Measurements from ENCODE around the gene SLC7A7.

SLC7A7 gene

GRCh38 chr14:22844221-22845102 is 29.2 kb upstream of the SLC7A7 start:
- ChIA-PET CTCF (interaction anchor here (1.2 to 13.5 kb wide), 7 partner anchors 6 to 284 kb away, joined by 4 to 272 read pairs (median 6); no protein-coding TSS in a partner anchor), POLR2A (no interaction called here)
- no peak for TF ChIP-seq CTCF (IDR thresholded peaks at IDR 0.05; ENCODE audit: insufficient read depth, low read length, missing control alignments)
- DNase-seq (ENCODE audit: low read depth, low spot score): no peak
- H3K4me3 ChIP-seq (ENCODE audit: low read depth, low read length): no peak overlapping the region

GRCh38 chr14:22843123-22843925 is 28.1 kb upstream of the SLC7A7 start:
- CTCF ChIA-PET: interaction anchor here (0.8 to 13.5 kb wide), 6 partner anchors 7 to 291 kb away, joined by 3 to 272 read pairs (median 4); no protein-coding TSS in a partner anchor
- no peak for DNase-seq (ENCODE audit: low read depth, low spot score)
- POLR2A ChIA-PET: interaction anchor here (1.0 kb wide), 1 partner anchor 20 kb away, joined by 3 read pairs; no protein-coding TSS in a partner anchor
- no peak overlapping the region for H3K4me3 ChIP-seq (ENCODE audit: low read depth, low read length)
- TF ChIP-seq CTCF (IDR thresholded peaks at IDR 0.05; ENCODE audit: insufficient read depth, low read length, missing control alignments): no peak

GRCh38 chr14:22842211-22843122 is 27.2 kb upstream of the SLC7A7 start:
- TF ChIP-seq CTCF (IDR thresholded peaks at IDR 0.05; ENCODE audit: insufficient read depth, low read length, missing control alignments): no peak
- ChIA-PET CTCF (interaction anchor here (0.8 to 13.5 kb wide), 6 partner anchors 8 to 290 kb away, joined by 3 to 272 read pairs (median 4); no protein-coding TSS in a partner anchor), POLR2A (interaction anchor here (1.0 kb wide), 1 partner anchor 19 kb away, joined by 3 read pairs; no protein-coding TSS in a partner anchor)
- H3K4me3 ChIP-seq (ENCODE audit: low read depth, low read length): no peak overlapping the region
- DNase-seq (ENCODE audit: low read depth, low spot score): no peak

- no peak overlapping the region for H3K4me3 ChIP-seq (ENCODE audit: low read depth, low read length)
- CTCF ChIA-PET: interaction anchor here (1.7 to 13.5 kb wide), 2 partner anchors 9 to 31 kb away, joined by 4 to 272 read pairs; no protein-coding TSS in a partner anchor
- TF ChIP-seq CTCF (IDR thresholded peaks at IDR 0.05; ENCODE audit: insufficient read depth, low read length, missing control alignments): no peak
- DNase-seq (ENCODE audit: low read depth, low spot score): no peak
- POLR2A ChIA-PET: interaction anchor here (9.2 kb wide), 1 partner anchor 8 kb away, joined by 158 read pairs; no protein-coding TSS in a partner anchor
Measured at GRCh38 chr14:22841769-22842168, 26.5 kb upstream of the SLC7A7 start.

- no peak overlapping the region for H3K4me3 ChIP-seq (ENCODE audit: low read depth, low read length)
- TF ChIP-seq CTCF (IDR thresholded peaks at IDR 0.05; ENCODE audit: insufficient read depth, low read length, missing control alignments): no peak
- ChIA-PET CTCF (interaction anchor here (0.9 to 13.5 kb wide), 4 partner anchors 9 to 284 kb away, joined by 3 to 272 read pairs (median 4); no protein-coding TSS in a partner anchor), POLR2A (interaction anchor here (0.7 to 9.2 kb wide), 3 partner anchors 9 to 75 kb away, joined by 3 to 158 read pairs (median 3); no protein-coding TSS in a partner anchor)
- DNase-seq (ENCODE audit: low read depth, low spot score): no peak
Measured at GRCh38 chr14:22841311-22841710, 26.1 kb upstream of the SLC7A7 start.

All from AG04449 (cell line).